GM21447 (cell line): ENCODE measurements around the gene IL18BP.

Experiments used
- ATAC-seq: cut with Tn5 transposase; IDR thresholded peaks from one replicate; pipeline ENCODE4 v1.9.1; 2021; ENCODE audit not compliant: unreplicated experiment

Gene IL18BP

GRCh38 chr11:72012091-72012630 lies 13.5 kb downstream of the IL18BP start:
- no peak for ATAC-seq

GRCh38 chr11:72012897-72013721 lies 14.4 kb downstream of the IL18BP start:
- ATAC-seq, result no peak

GRCh38 chr11:72013765-72014711 lies 15.3 kb downstream of the IL18BP start:
- no peak for ATAC-seq

GRCh38 chr11:72014761-72015320 lies 16.1 kb downstream of the IL18BP start:
- no peak for ATAC-seq

- no peak for ATAC-seq
These were observed 16.9 kb downstream of the IL18BP start for GRCh38 chr11:72015511-72016061.

DNA sequence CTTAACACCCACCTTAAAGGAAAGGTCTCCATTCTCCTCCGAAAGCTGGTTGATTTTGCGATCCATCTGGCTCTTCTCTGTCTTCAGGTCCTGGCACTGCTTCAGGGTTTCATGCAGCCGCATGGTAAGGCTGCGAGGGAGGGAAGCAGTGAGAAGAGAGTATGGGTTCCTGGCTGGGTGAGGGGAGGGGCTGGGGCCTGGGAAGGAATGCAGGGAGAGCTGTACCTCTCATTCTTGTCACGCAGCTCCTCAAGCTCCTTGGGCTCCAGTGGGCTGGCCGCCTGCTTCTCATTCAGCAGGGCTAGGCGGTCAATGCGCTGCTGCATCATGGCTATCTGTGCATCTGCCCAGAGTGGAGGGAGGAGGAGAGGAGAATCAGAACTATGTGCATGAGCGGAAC lies 19.5 kb downstream of the IL18BP start:
- ATAC-seq, result no peak

DNA sequence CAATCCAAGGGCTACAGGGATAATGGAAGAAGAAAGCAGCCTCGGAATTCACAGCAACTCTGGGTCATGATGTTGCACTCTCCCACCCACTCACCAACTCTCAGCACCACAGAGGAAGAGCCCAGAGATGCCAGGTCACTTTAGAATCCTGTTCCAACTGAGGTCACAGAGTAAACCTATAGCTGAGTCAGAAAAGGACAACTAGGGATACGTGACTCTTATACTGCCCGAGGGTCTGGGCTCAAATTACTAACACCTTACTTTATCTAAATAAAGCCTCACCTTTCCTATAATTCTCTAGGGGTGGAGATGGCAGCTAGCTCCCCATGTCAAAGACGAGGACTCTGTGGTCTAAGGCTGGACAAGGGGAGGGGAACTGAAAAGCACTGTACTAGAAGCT lies 24.6 kb downstream of the IL18BP start:
- no peak for ATAC-seq

GRCh38 chr11:72024069-72024754 lies 25.5 kb downstream of the IL18BP start:
- ATAC-seq, result no peak

GRCh38 chr11:72026090-72026489 lies 27.4 kb downstream of the IL18BP start:
- no peak for ATAC-seq

GRCh38 chr11:72030472-72031045 lies 31.9 kb downstream of the IL18BP start:
- ATAC-seq, result no peak

- ATAC-seq, result no peak
These were observed 38.0 kb downstream of the IL18BP start for GRCh38 chr11:72036687-72037086.

GRCh38 chr11:72037554-72038311 lies 39.0 kb downstream of the IL18BP start:
- ATAC-seq, result no peak

- ATAC-seq, result no peak
These were observed 39.8 kb downstream of the IL18BP start for GRCh38 chr11:72038491-72038890.

DNA sequence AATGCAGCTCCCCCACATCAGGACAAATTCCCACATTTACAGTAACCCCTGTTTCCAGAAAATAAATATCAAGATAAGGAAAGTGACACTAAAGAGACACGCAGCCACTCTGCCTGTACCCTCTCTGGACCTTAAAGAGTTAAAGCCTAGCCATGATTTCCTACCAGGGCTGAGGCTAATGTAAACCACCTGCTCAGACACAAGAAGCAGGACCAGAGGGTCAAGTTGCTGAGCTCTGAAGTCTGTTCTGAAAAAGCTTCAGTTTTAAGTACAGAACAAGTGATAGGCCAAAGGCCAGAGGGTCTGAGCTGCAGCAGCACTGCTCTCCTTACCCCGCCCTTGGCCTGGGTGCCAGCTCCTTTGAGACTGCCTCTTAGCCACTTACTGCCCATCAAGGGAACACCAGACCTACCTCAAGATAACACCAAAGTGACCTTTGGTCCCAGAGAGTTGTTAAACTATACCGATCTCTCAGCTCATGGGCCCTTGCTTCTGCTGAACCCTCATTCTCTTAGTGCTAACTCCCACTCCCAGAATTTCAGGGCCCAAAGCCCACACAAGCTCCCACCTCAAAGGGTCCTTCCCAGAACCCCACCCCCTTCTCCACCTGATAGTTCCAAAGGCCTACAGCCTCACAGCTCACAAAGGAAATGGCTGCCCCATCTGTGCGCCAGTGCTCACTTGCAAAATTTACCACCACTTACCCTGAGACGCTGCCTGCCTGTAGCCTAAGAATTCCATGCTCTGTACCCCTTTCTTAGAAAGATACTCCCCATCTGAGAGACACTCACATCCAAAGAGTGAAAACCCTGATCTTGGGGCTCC lies 40.5 kb downstream of the IL18BP start:
- ATAC-seq, result no peak

GRCh38 chr11:72039856-72040401 lies 41.2 kb downstream of the IL18BP start:
- ATAC-seq, result no peak

DNA sequence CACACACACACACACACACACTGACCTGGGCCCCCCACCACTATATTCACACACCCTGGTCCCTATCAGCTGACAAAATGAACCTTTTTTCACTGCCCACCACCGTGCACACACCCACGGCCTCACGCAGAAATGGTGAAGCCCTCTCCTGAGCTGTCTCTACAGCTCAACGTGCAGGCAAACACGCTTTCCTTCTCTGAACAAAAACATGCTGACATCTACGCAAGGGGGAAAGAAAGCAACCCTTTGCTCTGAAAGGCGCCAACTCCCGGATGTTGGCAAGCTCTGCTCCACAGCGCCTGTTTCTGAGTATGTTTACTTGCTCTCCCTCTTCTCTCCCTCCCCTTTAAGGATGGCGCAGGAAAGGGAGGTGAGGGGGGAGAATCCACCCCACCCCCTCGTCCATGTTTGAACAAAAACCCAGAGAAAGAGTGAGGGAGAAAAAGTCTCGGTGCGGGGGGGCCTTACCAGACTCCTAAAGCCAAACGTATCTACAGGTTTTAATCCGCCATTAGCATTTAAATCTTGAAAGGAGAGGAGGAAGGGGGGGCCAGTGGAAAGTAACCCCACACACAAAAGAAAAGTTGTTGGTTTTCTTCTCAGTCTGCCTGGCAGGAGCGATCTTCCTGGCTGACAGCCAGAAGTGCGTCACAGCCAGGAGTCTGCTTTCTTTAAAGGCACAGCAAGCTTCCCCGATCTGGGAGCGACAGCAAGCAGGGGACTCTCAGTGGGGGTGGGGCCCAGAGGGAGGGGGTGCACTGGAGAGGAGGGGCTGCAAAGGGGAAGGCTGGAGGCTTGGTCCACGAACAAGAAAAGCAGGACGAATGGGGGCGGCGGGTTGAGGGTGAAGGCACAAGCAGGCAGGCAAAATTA lies 42.0 kb downstream of the IL18BP start:
- ATAC-seq, result no peak

- no peak for ATAC-seq
These were observed 42.8 kb downstream of the IL18BP start for GRCh38 chr11:72041364-72042063.
